HEK293 (cell line): ENCODE results near the gene SENP7.

Experiments used
- CTCF ChIA-PET: fragments of 350-600 bp; formaldehyde crosslinking; extraction: SDS; loops from one replicate; lab custom pipeline; 2021; ENCODE audit warnings: antibody characterized with exemption; lab: Yijun Ruan, JAX
- POLR2A ChIA-PET: fragments of 300-600 bp; formaldehyde crosslinking; extraction: SDS; loops from one replicate; lab custom pipeline; 2020; ENCODE audit warnings: antibody characterized with exemption, inconsistent platforms; lab: Yijun Ruan, JAX
- H3K27ac ChIP-seq: fragments of 200-500 bp; sonication (Bioruptor generic); 2 replicates; pipeline ENCODE4 v1.5.1; 2014; ENCODE audit warnings: low read depth, low read length, control low read depth, inconsistent platforms; ENCODE audit errors: extremely low read depth
- H3K36me3 ChIP-seq, 2 experiments: fragments of 200-500 bp in 1 of 2; sonication (Bioruptor generic) in 1 of 2; 1 replicate in 1 of 2; 2 replicates in 1 of 2; pipeline ENCODE4 v1.5.1; 2014 to 2017; ENCODE audit warnings: inconsistent platforms in 2 of 2, low read length in 2 of 2; ENCODE audit not compliant: control insufficient read depth in 2 of 2, insufficient read depth in 1 of 2
- H3K4me1 ChIP-seq: fragments of 200-500 bp; sonication (Bioruptor generic); 2 replicates; pipeline ENCODE4 v1.5.1; 2014; ENCODE audit warnings: mild to moderate bottlenecking, low read length, inconsistent platforms; ENCODE audit not compliant: control insufficient read depth, insufficient read depth
- H3K4me3 ChIP-seq: 2 replicates; pipeline ENCODE4 v1.5.1; 2011; ENCODE audit warnings: low read depth, mild to moderate bottlenecking, control low read depth, low read length, moderate library complexity
- H3K9me3 ChIP-seq: fragments of 200-500 bp; sonication (Bioruptor generic); 2 replicates; pipeline ENCODE4 v1.5.1; 2014; ENCODE audit warnings: low read depth, low read length, inconsistent platforms; ENCODE audit not compliant: control insufficient read depth, insufficient read depth
- BCL11B ChIP-seq: fragments of 450-650 bp; formaldehyde crosslinking; IDR thresholded peaks from 2 replicates; pipeline ENCODE4 v1.5.1; 2016; ENCODE audit warnings: low read depth, missing biosample characterization, missing genetic modification characterization
- GLIS1 ChIP-seq: fragments of 450-650 bp; formaldehyde crosslinking; IDR thresholded peaks from 2 replicates; pipeline ENCODE4 v1.5.1; 2016; ENCODE audit warnings: missing biosample characterization, missing genetic modification characterization
- PRDM4 ChIP-seq: fragments of 450-650 bp; formaldehyde crosslinking; IDR thresholded peaks from 2 replicates; pipeline ENCODE4 v1.5.1; 2017; ENCODE audit warnings: missing biosample characterization, missing genetic modification characterization
- SP2 ChIP-seq: fragments of 450-650 bp; formaldehyde crosslinking; IDR thresholded peaks from 2 replicates; pipeline ENCODE4 v1.5.1; 2016; ENCODE audit warnings: missing biosample characterization, missing genetic modification characterization
- SP3 ChIP-seq: fragments of 450-650 bp; formaldehyde crosslinking; IDR thresholded peaks from 2 replicates; pipeline ENCODE4 v1.5.1; 2016; ENCODE audit warnings: missing biosample characterization, missing genetic modification characterization
- YY1 ChIP-seq: fragments of 450-650 bp; formaldehyde crosslinking; IDR thresholded peaks from 2 replicates; pipeline ENCODE4 v1.5.1; 2018; ENCODE audit warnings: missing biosample characterization, missing genetic modification characterization
- ZBTB1 ChIP-seq: fragments of 450-650 bp; formaldehyde crosslinking; IDR thresholded peaks from 2 replicates; pipeline ENCODE4 v1.5.1; 2016; ENCODE audit warnings: missing biosample characterization, missing genetic modification characterization
- ZBTB17 ChIP-seq: fragments of 450-650 bp; formaldehyde crosslinking; IDR thresholded peaks from 2 replicates; pipeline ENCODE4 v1.5.1; 2016; ENCODE audit warnings: missing biosample characterization, missing genetic modification characterization
- ZBTB20 ChIP-seq: fragments of 450-650 bp; formaldehyde crosslinking; IDR thresholded peaks from 2 replicates; pipeline ENCODE4 v1.5.1; 2016; ENCODE audit warnings: missing biosample characterization, missing genetic modification characterization
- ZNF112 ChIP-seq: fragments of 450-650 bp; formaldehyde crosslinking; IDR thresholded peaks from 2 replicates; pipeline ENCODE4 v1.5.0; 2017; ENCODE audit warnings: missing biosample characterization, missing genetic modification characterization
- ZNF133 ChIP-seq: fragments of 450-650 bp; formaldehyde crosslinking; IDR thresholded peaks from 2 replicates; pipeline ENCODE4 v1.5.1; 2016; ENCODE audit warnings: missing biosample characterization, missing genetic modification characterization
- ZNF2 ChIP-seq: fragments of 450-650 bp; formaldehyde crosslinking; IDR thresholded peaks from 2 replicates; pipeline ENCODE4 v1.5.1; 2016; ENCODE audit warnings: missing biosample characterization, missing genetic modification characterization
- ZNF335 ChIP-seq: fragments of 450-650 bp; formaldehyde crosslinking; conservative IDR thresholded peaks from 2 replicates; pipeline ENCODE4 v1.5.1; 2016; ENCODE audit warnings: missing biosample characterization, missing genetic modification characterization
- ZNF426 ChIP-seq: fragments of 450-650 bp; formaldehyde crosslinking; IDR thresholded peaks from 2 replicates; pipeline ENCODE4 v1.5.1; 2017; ENCODE audit warnings: missing biosample characterization, missing genetic modification characterization, mild to moderate bottlenecking, inconsistent platforms, moderate library complexity
- ZNF433 ChIP-seq: fragments of 450-650 bp; formaldehyde crosslinking; IDR thresholded peaks from 2 replicates; pipeline ENCODE4 v1.5.1; 2016; ENCODE audit warnings: missing biosample characterization, missing genetic modification characterization, low read depth
- ZNF521 ChIP-seq: fragments of 450-650 bp; formaldehyde crosslinking; IDR thresholded peaks from 2 replicates; pipeline ENCODE4 v1.5.1; 2017; ENCODE audit warnings: missing biosample characterization, mild to moderate bottlenecking, missing genetic modification characterization
- ZNF530 ChIP-seq: fragments of 450-650 bp; formaldehyde crosslinking; IDR thresholded peaks from 2 replicates; pipeline ENCODE4 v1.5.1; 2016; ENCODE audit warnings: low read depth, missing biosample characterization, missing genetic modification characterization
- ZNF555 ChIP-seq: fragments of 450-650 bp; formaldehyde crosslinking; conservative IDR thresholded peaks from 2 replicates; pipeline ENCODE4 v1.5.1; 2017; ENCODE audit warnings: missing biosample characterization, mild to moderate bottlenecking, missing genetic modification characterization, inconsistent platforms
- ZNF580 ChIP-seq: fragments of 450-650 bp; formaldehyde crosslinking; IDR thresholded peaks from 2 replicates; pipeline ENCODE4 v1.5.1; 2016; ENCODE audit warnings: missing biosample characterization, missing genetic modification characterization
- ZNF692 ChIP-seq: fragments of 450-650 bp; formaldehyde crosslinking; IDR thresholded peaks from 2 replicates; pipeline ENCODE4 v1.5.1; 2016; ENCODE audit warnings: missing biosample characterization, missing genetic modification characterization
- ZSCAN30 ChIP-seq: fragments of 450-650 bp; IDR thresholded peaks from 2 replicates; pipeline ENCODE4 v1.5.1; 2018; ENCODE audit warnings: missing biosample characterization, mild to moderate bottlenecking, missing genetic modification characterization, moderate library complexity
- ZXDB ChIP-seq: fragments of 450-650 bp; formaldehyde crosslinking; IDR thresholded peaks from 2 replicates; pipeline ENCODE4 v1.5.1; 2016; ENCODE audit warnings: missing biosample characterization, missing genetic modification characterization
- TF ChIP-seq, protein P1 (sequence below): fragments of 450-650 bp; formaldehyde crosslinking; IDR thresholded peaks from 2 replicates; pipeline ENCODE4 v1.5.1; 2016; ENCODE audit warnings: missing biosample characterization, missing genetic modification characterization, borderline replicate concordance
- TF ChIP-seq, protein P2 (sequence below): fragments of 450-650 bp; formaldehyde crosslinking; IDR thresholded peaks from 2 replicates; pipeline ENCODE4 v1.5.1; 2016; ENCODE audit warnings: missing biosample characterization, missing genetic modification characterization

SENP7 gene

DNA sequence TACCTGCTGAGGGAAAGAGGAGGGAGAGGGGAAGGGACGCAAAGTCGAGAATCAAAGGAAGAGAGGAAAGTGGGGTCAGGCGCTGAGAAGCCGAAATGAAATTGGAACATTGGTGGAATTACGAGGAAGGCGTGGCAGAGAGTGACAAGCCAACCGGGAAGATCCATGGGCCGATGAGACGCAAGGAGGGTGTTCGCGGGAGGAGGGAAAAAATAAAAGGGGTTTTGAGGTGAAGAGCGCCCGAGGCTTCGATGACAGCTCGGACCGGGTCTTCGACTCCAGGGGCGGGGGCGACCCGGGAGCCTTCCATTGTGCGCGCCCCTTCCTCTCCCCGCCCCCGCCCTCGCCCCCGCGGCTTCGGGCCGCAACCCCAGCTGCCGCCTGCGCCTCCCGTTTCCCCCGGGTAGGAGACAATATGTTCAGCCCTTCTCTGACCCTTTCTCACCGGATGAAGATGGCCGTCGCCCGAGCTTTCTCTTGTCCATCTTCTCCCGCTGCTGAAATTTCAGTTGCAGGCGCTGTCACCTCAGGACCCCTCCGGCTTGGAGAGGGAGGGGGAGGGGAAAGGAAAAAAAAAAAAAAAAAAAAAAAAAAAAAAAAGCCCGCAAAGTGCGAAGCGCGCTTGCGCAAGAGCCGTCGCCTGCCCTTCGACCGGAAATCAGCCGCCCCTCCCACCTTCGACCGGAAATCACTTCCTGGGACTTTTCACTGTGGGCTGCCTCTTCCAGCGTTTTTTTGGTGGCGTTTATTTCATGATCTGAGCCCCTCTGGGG is at the start of gene SENP7 (continued):
- TF ChIP-seq SP2 (tag by site-specific recombination) (peak; percentile 90), ZNF521 (tag by site-specific recombination) (no peak), GLIS1 (tag by site-specific recombination) (peak; percentile 37; the same call in 1 of the 2 replicates), BCL11B (tag by site-specific recombination) (no peak), ZNF433 (tag by site-specific recombination) (no peak), ZNF580 (tag by site-specific recombination) (peak; percentile 89), ZBTB1 (tag by site-specific recombination) (no peak), ZNF112 (tag by site-specific recombination) (no peak), ZNF2 (tag by site-specific recombination) (no peak), ZNF133 (tag by site-specific recombination) (no peak)
- TF ChIP-seq, protein P1, sequence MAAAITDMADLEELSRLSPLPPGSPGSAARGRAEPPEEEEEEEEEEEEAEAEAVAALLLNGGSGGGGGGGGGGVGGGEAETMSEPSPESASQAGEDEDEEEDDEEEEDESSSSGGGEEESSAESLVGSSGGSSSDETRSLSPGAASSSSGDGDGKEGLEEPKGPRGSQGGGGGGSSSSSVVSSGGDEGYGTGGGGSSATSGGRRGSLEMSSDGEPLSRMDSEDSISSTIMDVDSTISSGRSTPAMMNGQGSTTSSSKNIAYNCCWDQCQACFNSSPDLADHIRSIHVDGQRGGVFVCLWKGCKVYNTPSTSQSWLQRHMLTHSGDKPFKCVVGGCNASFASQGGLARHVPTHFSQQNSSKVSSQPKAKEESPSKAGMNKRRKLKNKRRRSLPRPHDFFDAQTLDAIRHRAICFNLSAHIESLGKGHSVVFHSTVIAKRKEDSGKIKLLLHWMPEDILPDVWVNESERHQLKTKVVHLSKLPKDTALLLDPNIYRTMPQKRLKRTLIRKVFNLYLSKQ (tag by site-specific recombination): no peak
- TF ChIP-seq, protein P2, sequence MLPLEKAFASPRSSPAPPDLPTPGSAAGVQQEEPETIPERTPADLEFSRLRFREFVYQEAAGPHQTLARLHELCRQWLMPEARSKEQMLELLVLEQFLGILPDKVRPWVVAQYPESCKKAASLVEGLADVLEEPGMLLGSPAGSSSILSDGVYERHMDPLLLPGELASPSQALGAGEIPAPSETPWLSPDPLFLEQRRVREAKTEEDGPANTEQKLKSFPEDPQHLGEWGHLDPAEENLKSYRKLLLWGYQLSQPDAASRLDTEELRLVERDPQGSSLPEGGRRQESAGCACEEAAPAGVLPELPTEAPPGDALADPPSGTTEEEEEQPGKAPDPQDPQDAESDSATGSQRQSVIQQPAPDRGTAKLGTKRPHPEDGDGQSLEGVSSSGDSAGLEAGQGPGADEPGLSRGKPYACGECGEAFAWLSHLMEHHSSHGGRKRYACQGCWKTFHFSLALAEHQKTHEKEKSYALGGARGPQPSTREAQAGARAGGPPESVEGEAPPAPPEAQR: no peak

DNA sequence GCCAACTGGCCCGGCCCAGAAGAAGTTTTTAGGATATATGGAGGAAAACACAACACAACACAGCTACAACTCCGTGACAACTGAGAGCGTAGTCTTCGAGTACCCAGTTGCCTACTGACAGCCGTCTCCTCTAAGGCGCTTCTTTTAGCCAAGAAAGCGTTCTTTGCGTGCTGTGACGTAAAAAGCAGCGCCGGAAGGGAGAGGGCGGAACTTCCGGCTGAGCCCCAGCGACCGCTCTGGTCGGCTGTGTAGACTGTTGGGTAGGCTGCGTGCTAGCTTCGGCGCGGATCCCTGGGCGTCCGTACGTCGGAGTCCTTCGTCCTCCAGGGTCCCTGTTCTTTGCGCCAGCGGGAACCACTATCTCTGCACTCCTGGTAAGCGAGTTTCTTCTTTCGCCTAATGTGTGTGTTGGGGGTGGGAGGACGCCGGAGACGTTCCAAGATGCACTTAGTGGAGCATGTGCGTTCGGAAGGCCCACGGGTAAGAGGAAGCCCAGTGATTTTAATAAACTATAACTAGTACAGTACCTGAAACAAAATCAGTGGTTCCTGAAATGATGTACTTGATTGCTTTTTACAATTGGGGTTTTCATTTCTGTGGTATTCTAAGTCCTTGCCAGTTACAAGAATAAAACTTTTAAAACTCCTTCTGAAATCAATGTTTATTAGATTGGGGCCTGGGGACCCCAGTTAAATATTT is 48.8 kb upstream of the SENP7 start, which contains the start of gene TRMT10C:
TSS of gene TRMT10C (plus strand) at position 239 of the 699 bp plus-strand sequence. CDS start 2,914 bp downstream, outside the sequence.
- ChIA-PET POLR2A (interaction anchor here (0.6 to 2.3 kb wide), 5 partner anchors 8 to 1149 kb away, joined by 3 to 18 read pairs (median 5); partner anchors contain the start of genes PCNP, SENP7 and ZBTB11), CTCF (interaction anchor here (0.6 kb wide), 1 partner anchor 103 kb away, joined by 5 read pairs; no protein-coding TSS in a partner anchor)
- no peaks in the 10 kb centered on the region for H3K9me3 ChIP-seq
- TF ChIP-seq ZSCAN30 (tag by site-specific recombination) (peak; percentile 59; the same call in 1 of the 2 replicates), YY1 (tag by site-specific recombination) (no peak), ZNF555 (tag by site-specific recombination) (no peak), ZBTB20 (tag by site-specific recombination) (0 out of 2 replicates have a peak, but pooled peaks have one; percentile 8), ZNF692 (tag by site-specific recombination) (no peak), ZNF530 (tag by site-specific recombination) (no peak), ZXDB (peak; percentile 64; the same call in 1 of the 2 replicates), SP3 (tag by site-specific recombination) (peak; percentile 49), ZBTB17 (tag by site-specific recombination) (peak; percentile 55), ZNF335 (tag by site-specific recombination) (peak; percentile 55), PRDM4 (no peak), ZNF426 (no peak)

More for the DNA sequence above, 48.8 kb upstream of the SENP7 start, which contains the start of gene TRMT10C:
- Histone ChIP-seq H3K36me3 (peaks cover 1 to 38% of the 10 kb centered on the region in 2 experiments), H3K27ac (peak within 1 kb of the TSS; percentile 58), H3K4me3 (peak within 1 kb of the TSS; percentile 98), H3K4me1 (0 out of 2 replicates have a peak, but pooled peaks cover 2% of the 10 kb centered on the region)
